GM23338 (cell line): ENCODE results near the gene ZNF189. TPM values are rescaled to one million over a fixed set of nuclear protein-coding genes. Genes with fewer than 3 reads are reported as not detected.

Source experiments
- ATAC-seq: fragments of 200-7000 bp; cut with Tn5 transposase; 3 replicates; pipeline ENCODE4 v1.9.1; 2020
- DNase-seq: peaks from one replicate; pipeline ENCODE4 v3.0.0-alpha.2; 2015; ENCODE audit warnings: low spot score
- H2AFZ ChIP-seq: fragments of 200-600 bp; sonication (generic); 2 replicates; pipeline ENCODE4 v1.8.0; 2016; ENCODE audit warnings: antibody characterized with exemption, mild to moderate bottlenecking, moderate library complexity
- H3F3A ChIP-seq: fragments of 200-600 bp; sonication (generic); replicated peaks from 2 replicates; pipeline ENCODE4 v1.8.0; 2017; ENCODE audit warnings: antibody characterized with exemption, mixed run types, low read depth
- H3K27ac ChIP-seq: fragments of 200-600 bp; sonication (generic); 2 replicates; pipeline ENCODE4 v1.6.1; 2016; ENCODE audit warnings: low read depth
- H3K27me3 ChIP-seq: fragments of 200-600 bp; sonication (generic); 2 replicates; pipeline ENCODE4 v1.8.0; 2016; ENCODE audit warnings: mild to moderate bottlenecking, mixed run types, moderate library complexity; ENCODE audit not compliant: insufficient read depth
- H3K36me3 ChIP-seq: fragments of 200-600 bp; sonication (generic); 2 replicates; pipeline ENCODE4 v1.8.0; 2016; ENCODE audit warnings: mild to moderate bottlenecking; ENCODE audit not compliant: insufficient read depth
- H3K4me1 ChIP-seq: fragments of 200-600 bp; sonication (generic); 2 replicates; pipeline ENCODE4 v1.8.0; 2016; ENCODE audit warnings: mild to moderate bottlenecking, moderate library complexity; ENCODE audit not compliant: insufficient read depth
- H3K4me2 ChIP-seq: fragments of 200-600 bp; sonication (generic); 2 replicates; pipeline ENCODE4 v1.7.1; 2017; ENCODE audit warnings: mixed run types
- H3K4me3 ChIP-seq: fragments of 200-600 bp; sonication (generic); 2 replicates; pipeline ENCODE4 v1.6.1; 2016; ENCODE audit warnings: mixed run types
- H3K79me2 ChIP-seq: fragments of 200-600 bp; sonication (generic); replicated peaks from 2 replicates; pipeline ENCODE4 v1.8.0; 2017; ENCODE audit warnings: mild to moderate bottlenecking; ENCODE audit not compliant: insufficient read depth
- H3K9me2 ChIP-seq: fragments of 200-600 bp; sonication (generic); 2 replicates; pipeline ENCODE4 v1.8.0; 2017; ENCODE audit not compliant: insufficient read depth
- H4K20me1 ChIP-seq: fragments of 200-600 bp; sonication (generic); replicated peaks from 2 replicates; pipeline ENCODE4 v1.8.0; 2017; ENCODE audit warnings: mild to moderate bottlenecking; ENCODE audit not compliant: insufficient read depth
- H3K27ac Mint-ChIP-seq: 2 replicates; pipeline ENCODE4 v1.8.0; 2020; ENCODE audit warnings: inconsistent platforms, mild to moderate bottlenecking, moderate library complexity, mixed read lengths
- H3K27me3 Mint-ChIP-seq: 3 replicates; pipeline ENCODE4 v1.8.0; 2022; ENCODE audit warnings: low read depth, mild to moderate bottlenecking, moderate library complexity, mixed read lengths, inconsistent platforms; ENCODE audit not compliant: insufficient read depth, poor library complexity
- H3K36me3 Mint-ChIP-seq: 3 replicates; pipeline ENCODE4 v1.8.0; 2021; ENCODE audit warnings: low read depth, mild to moderate bottlenecking, inconsistent platforms, moderate library complexity, mixed read lengths
- H3K4me1 Mint-ChIP-seq: 3 replicates; pipeline ENCODE4 v1.8.0; 2020; ENCODE audit warnings: mild to moderate bottlenecking, inconsistent platforms, mixed read lengths
- H3K4me3 Mint-ChIP-seq: 3 replicates; pipeline ENCODE4 v1.8.0; 2021; ENCODE audit warnings: moderate library complexity, mild to moderate bottlenecking, inconsistent platforms, mixed read lengths
- H3K9me3 Mint-ChIP-seq: 3 replicates; pipeline ENCODE4 v1.8.0; 2020; ENCODE audit warnings: moderate library complexity, mild to moderate bottlenecking, inconsistent platforms, mixed read lengths
- CREB1 ChIP-seq: fragments of 250-450 bp; sonication (Bioruptor Pico); IDR thresholded peaks from 2 replicates; pipeline ENCODE4 v1.5.0; 2020; ENCODE audit warnings: low read depth, mild to moderate bottlenecking, moderate library complexity
- EZH2phosphoT487 ChIP-seq: fragments of 200-600 bp; sonication (generic); IDR thresholded peaks from one replicate; pipeline ENCODE4 v1.8.1; 2018; ENCODE audit warnings: antibody characterized with exemption; ENCODE audit not compliant: unreplicated experiment
- NANOG ChIP-seq: IDR thresholded peaks from 2 replicates; pipeline ENCODE4 v1.6.1; 2016; ENCODE audit warnings: antibody characterized with exemption, borderline replicate concordance
- POLR2AphosphoS5 ChIP-seq: IDR thresholded peaks from 2 replicates; pipeline ENCODE4 v1.6.1; 2016; ENCODE audit warnings: antibody characterized with exemption, low read depth
- STAT1 ChIP-seq: IDR thresholded peaks from one replicate; pipeline ENCODE4 v1.6.1; 2016; ENCODE audit warnings: antibody characterized with exemption; ENCODE audit not compliant: unreplicated experiment
- ZNF331 ChIP-seq: fragments of 250-450 bp; sonication (Bioruptor Pico); IDR thresholded peaks from 2 replicates; pipeline ENCODE4 v1.5.0; 2020; ENCODE audit warnings: low read depth, mild to moderate bottlenecking, moderate library complexity
- polyA plus RNA-seq: library from polyadenylated mRNA; unstranded; fragments of >200 nt; fragmentation: Nextera tagmentation; extraction: Ambion mirVana; gene quantifications from 2 replicates; pipeline ENCODE4 v1.2.1, GENCODE V29; 2016
- total RNA-seq: library from RNA; depleted of rRNA; stranded (reverse); fragments of >200 nt; shearing (Covaris generic); gene quantifications from 2 replicates; pipeline ENCODE4 v1.2.3, GENCODE V29; 2014
- TF ChIP-seq, protein P1 (sequence below), 2 experiments: fragments of 200-600 bp in 1 of 2; sonication (generic) in 1 of 2; conservative IDR thresholded peaks; 2 replicates each; pipeline versions ENCODE4 v1.5.1 to v1.6.1; 2016 to 2017; ENCODE audit warnings: antibody characterized with exemption in 2 of 2, low read depth in 2 of 2, mild to moderate bottlenecking in 2 of 2, moderate library complexity in 1 of 2
- TF ChIP-seq, protein P2 (sequence below): IDR thresholded peaks from 2 replicates; pipeline ENCODE4 v1.6.1; 2016; ENCODE audit warnings: antibody characterized with exemption
- TF ChIP-seq, protein P3 (sequence below): IDR thresholded peaks from one replicate; pipeline ENCODE4 v1.6.1; 2018; ENCODE audit warnings: antibody characterized with exemption; ENCODE audit not compliant: unreplicated experiment

Gene ZNF189
- total and polyA plus RNA-seq, 2 experiments from 2014 or later = 5.8 to 10.6 TPM

- TF ChIP-seq, protein P1, sequence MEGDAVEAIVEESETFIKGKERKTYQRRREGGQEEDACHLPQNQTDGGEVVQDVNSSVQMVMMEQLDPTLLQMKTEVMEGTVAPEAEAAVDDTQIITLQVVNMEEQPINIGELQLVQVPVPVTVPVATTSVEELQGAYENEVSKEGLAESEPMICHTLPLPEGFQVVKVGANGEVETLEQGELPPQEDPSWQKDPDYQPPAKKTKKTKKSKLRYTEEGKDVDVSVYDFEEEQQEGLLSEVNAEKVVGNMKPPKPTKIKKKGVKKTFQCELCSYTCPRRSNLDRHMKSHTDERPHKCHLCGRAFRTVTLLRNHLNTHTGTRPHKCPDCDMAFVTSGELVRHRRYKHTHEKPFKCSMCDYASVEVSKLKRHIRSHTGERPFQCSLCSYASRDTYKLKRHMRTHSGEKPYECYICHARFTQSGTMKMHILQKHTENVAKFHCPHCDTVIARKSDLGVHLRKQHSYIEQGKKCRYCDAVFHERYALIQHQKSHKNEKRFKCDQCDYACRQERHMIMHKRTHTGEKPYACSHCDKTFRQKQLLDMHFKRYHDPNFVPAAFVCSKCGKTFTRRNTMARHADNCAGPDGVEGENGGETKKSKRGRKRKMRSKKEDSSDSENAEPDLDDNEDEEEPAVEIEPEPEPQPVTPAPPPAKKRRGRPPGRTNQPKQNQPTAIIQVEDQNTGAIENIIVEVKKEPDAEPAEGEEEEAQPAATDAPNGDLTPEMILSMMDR (conservative IDR thresholded peaks at IDR 0.05; ENCODE audit: low read depth in 2 of 2) = no peak
- TF ChIP-seq NANOG (no peak), ZNF331 (CRISPR knock-in tag) (no peak), STAT1 (no peak), EZH2phosphoT487 (no peak)
Measured at GRCh38 chr9:101360647-101361046, 38.0 kb upstream of the ZNF189 start (continued).

DNA sequence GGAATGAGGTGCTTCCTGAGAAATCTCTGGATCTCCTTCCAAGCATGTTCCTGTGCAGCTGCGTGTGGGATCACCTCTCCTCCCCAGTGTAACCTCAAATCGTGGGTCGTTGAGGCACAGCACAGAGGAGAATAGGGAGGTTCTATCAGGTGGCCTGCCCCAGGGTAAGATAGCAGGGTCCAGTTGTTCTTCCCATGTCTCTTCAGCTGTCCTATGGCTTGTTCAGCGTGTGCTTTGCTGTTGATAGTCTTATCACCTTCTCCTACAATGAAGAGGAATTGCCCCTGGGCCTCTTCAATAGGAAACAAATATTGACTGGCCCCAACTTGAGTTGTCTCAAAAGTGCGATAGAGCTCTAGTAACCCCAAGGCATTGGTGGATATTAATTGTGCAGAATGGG, 36.2 kb upstream of the ZNF189 start:
- no peak for DNase-seq
- no peaks in the 10 kb centered on the region for H3K27me3 Mint-ChIP-seq
- Histone ChIP-seq H4K20me1 (no peaks in the 10 kb centered on the region), H3K4me3 (no peak overlapping the region), H3F3A (no peaks in the 10 kb centered on the region), H3K4me2 (no peak overlapping the region), H3K36me3 (no peaks in the 10 kb centered on the region), H3K4me1 (no peaks in the 10 kb centered on the region), H3K9me2 (peaks cover 15% of the 10 kb centered on the region; the same call in 1 of the 2 replicates), H3K27me3 (no peaks in the 10 kb centered on the region), H3K79me2 (no peaks in the 10 kb centered on the region), H3K27ac (no peak overlapping the region), H2AFZ (no peak overlapping the region)
- no peaks in the 10 kb centered on the region for H3K9me3 Mint-ChIP-seq
- H3K4me3 Mint-ChIP-seq = no peak overlapping the region
- no peak for ATAC-seq
- H3K4me1 Mint-ChIP-seq = no peaks in the 10 kb centered on the region
- H3K36me3 Mint-ChIP-seq = no peaks in the 10 kb centered on the region
- H3K27ac Mint-ChIP-seq = no peak overlapping the region
- no peak for TF ChIP-seq POLR2AphosphoS5
- TF ChIP-seq, protein P2, sequence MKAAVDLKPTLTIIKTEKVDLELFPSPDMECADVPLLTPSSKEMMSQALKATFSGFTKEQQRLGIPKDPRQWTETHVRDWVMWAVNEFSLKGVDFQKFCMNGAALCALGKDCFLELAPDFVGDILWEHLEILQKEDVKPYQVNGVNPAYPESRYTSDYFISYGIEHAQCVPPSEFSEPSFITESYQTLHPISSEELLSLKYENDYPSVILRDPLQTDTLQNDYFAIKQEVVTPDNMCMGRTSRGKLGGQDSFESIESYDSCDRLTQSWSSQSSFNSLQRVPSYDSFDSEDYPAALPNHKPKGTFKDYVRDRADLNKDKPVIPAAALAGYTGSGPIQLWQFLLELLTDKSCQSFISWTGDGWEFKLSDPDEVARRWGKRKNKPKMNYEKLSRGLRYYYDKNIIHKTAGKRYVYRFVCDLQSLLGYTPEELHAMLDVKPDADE = no peak
- TF ChIP-seq, protein P3, sequence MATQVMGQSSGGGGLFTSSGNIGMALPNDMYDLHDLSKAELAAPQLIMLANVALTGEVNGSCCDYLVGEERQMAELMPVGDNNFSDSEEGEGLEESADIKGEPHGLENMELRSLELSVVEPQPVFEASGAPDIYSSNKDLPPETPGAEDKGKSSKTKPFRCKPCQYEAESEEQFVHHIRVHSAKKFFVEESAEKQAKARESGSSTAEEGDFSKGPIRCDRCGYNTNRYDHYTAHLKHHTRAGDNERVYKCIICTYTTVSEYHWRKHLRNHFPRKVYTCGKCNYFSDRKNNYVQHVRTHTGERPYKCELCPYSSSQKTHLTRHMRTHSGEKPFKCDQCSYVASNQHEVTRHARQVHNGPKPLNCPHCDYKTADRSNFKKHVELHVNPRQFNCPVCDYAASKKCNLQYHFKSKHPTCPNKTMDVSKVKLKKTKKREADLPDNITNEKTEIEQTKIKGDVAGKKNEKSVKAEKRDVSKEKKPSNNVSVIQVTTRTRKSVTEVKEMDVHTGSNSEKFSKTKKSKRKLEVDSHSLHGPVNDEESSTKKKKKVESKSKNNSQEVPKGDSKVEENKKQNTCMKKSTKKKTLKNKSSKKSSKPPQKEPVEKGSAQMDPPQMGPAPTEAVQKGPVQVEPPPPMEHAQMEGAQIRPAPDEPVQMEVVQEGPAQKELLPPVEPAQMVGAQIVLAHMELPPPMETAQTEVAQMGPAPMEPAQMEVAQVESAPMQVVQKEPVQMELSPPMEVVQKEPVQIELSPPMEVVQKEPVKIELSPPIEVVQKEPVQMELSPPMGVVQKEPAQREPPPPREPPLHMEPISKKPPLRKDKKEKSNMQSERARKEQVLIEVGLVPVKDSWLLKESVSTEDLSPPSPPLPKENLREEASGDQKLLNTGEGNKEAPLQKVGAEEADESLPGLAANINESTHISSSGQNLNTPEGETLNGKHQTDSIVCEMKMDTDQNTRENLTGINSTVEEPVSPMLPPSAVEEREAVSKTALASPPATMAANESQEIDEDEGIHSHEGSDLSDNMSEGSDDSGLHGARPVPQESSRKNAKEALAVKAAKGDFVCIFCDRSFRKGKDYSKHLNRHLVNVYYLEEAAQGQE = no peak
- no peak for TF ChIP-seq CREB1 (CRISPR knock-in tag)
